SK-N-SH (cell line): ENCODE results near the gene CYB561A3. TPM values are rescaled to one million over a fixed set of nuclear protein-coding genes. Genes with fewer than 3 reads are reported as not detected.

Experiments
- CTCF ChIA-PET: fragments of 300-600, 350-600 bp; formaldehyde crosslinking; extraction: SDS; loops from one replicate; lab custom pipeline; 2021; lab: Yijun Ruan, JAX
- POLR2A ChIA-PET: fragments of 350-600 bp; sonication (Branson Sonifier 250); formaldehyde crosslinking; extraction: SDS; loops from one replicate; lab custom pipeline; 2020; ENCODE audit warnings: antibody characterized with exemption, inconsistent platforms; lab: Yijun Ruan, JAX
- DNase-seq: peaks from one replicate; pipeline ENCODE4 v3.0.0; 2012
- H2AFZ ChIP-seq: fragments of 200-600 bp; sonication (generic); 2 replicates; pipeline ENCODE4 v1.8.1; 2016; ENCODE audit warnings: antibody characterized with exemption, mild to moderate bottlenecking, low read depth
- H3F3A ChIP-seq: fragments of 200-600 bp; sonication (generic); replicated peaks from 2 replicates; pipeline ENCODE3; 2016; ENCODE audit warnings: antibody characterized with exemption, mild to moderate bottlenecking; ENCODE audit not compliant: insufficient read depth
- H3K27ac ChIP-seq, 2 experiments: fragments of 200-500 bp in 1 of 2; fragments of 200-600 bp in 1 of 2; sonication (Bioruptor generic) in 1 of 2; sonication (generic), shearing (Covaris generic) in 1 of 2; 2 replicates each; pipeline versions ENCODE4 v1.5.1 to v1.6.1; 2014 to 2016; ENCODE audit warnings: low read depth in 2 of 2, inconsistent platforms in 1 of 2, low read length in 1 of 2, mild to moderate bottlenecking in 1 of 2, mixed read lengths in 1 of 2
- H3K27me3 ChIP-seq: fragments of 200-600 bp; sonication (generic), shearing (Covaris generic); 2 replicates; pipeline ENCODE4 v1.6.1; 2016; ENCODE audit warnings: mixed run types; ENCODE audit not compliant: insufficient read depth
- H3K36me3 ChIP-seq, 2 experiments: fragments of 200-500 bp in 1 of 2; fragments of 200-600 bp in 1 of 2; sonication (Bioruptor generic) in 1 of 2; sonication (generic) in 1 of 2; replicated peaks in 1 of 2; 2 replicates each; pipeline versions ENCODE3 to v1.5.1; 2014 to 2016; ENCODE audit warnings: low read length in 1 of 2, mild to moderate bottlenecking in 1 of 2; ENCODE audit not compliant: insufficient read depth in 2 of 2, control insufficient read depth in 1 of 2
- H3K4me1 ChIP-seq, 2 experiments: fragments of 200-500 bp in 1 of 2; fragments of 200-600 bp in 1 of 2; sonication (Bioruptor generic) in 1 of 2; sonication (generic), shearing (Covaris generic) in 1 of 2; 2 replicates each; pipeline versions ENCODE4 v1.5.1 to v1.6.1; 2014 to 2016; ENCODE audit warnings: low read depth in 1 of 2, low read length in 1 of 2, mixed run types in 1 of 2; ENCODE audit not compliant: insufficient read depth in 2 of 2, control insufficient read depth in 1 of 2
- H3K4me2 ChIP-seq: fragments of 200-600 bp; sonication (generic), shearing (Covaris generic); 2 replicates; pipeline ENCODE4 v1.6.1; 2017; ENCODE audit warnings: mixed run types
- H3K4me3 ChIP-seq, 2 experiments: fragments of 200-500 bp in 1 of 2; fragments of 200-600 bp in 1 of 2; sonication (Bioruptor generic) in 1 of 2; sonication (generic), shearing (Covaris generic) in 1 of 2; 2 replicates each; pipeline versions ENCODE4 v1.5.1 to v1.8.1; 2014 to 2016; ENCODE audit warnings: low read depth in 2 of 2, inconsistent platforms in 1 of 2, low read length in 1 of 2, mild to moderate bottlenecking in 1 of 2, mixed read lengths in 1 of 2, moderate library complexity in 1 of 2
- H3K79me2 ChIP-seq: fragments of 200-600 bp; sonication (generic); 2 replicates; pipeline ENCODE4 v1.8.1; 2017; ENCODE audit warnings: mild to moderate bottlenecking; ENCODE audit not compliant: insufficient read depth
- H3K9ac ChIP-seq: fragments of 200-600 bp; sonication (generic); 2 replicates; pipeline ENCODE4 v1.6.1; 2017; ENCODE audit warnings: mixed run types
- H3K9me2 ChIP-seq: fragments of 200-600 bp; sonication (generic); 2 replicates; pipeline ENCODE4 v1.6.1; 2017; ENCODE audit warnings: mixed run types
- H3K9me3 ChIP-seq: fragments of 200-600 bp; sonication (generic); 2 replicates; pipeline ENCODE4 v1.6.1; 2017; ENCODE audit warnings: mixed run types, mild to moderate bottlenecking, moderate library complexity
- H4K20me1 ChIP-seq: fragments of 200-600 bp; sonication (generic); 2 replicates; pipeline ENCODE4 v1.6.1; 2017; ENCODE audit warnings: mild to moderate bottlenecking, mixed run types; ENCODE audit not compliant: insufficient read depth
- CHD2 ChIP-seq: fragments of 150-350 bp; IDR thresholded peaks from 2 replicates; pipeline ENCODE4 v1.6.1; 2018; ENCODE audit warnings: low read length; ENCODE audit not compliant: partially characterized antibody
- ELF1 ChIP-seq: IDR thresholded peaks from 2 replicates; pipeline ENCODE4 v1.4.0; 2012
- EP300 ChIP-seq, 2 experiments: IDR thresholded peaks; 2 replicates each; pipeline versions ENCODE4 v1.4.0 to v1.6.1; 2012; ENCODE audit warnings: borderline replicate concordance in 1 of 2, low read depth in 1 of 2, low read length in 1 of 2
- EZH2phosphoT487 ChIP-seq: fragments of 200-600 bp; sonication (generic); IDR thresholded peaks from 2 replicates; pipeline ENCODE4 v1.6.1; 2017; ENCODE audit warnings: low read depth, mixed run types, mild to moderate bottlenecking, antibody characterized with exemption, moderate library complexity, borderline replicate concordance
- FOXM1 ChIP-seq: IDR thresholded peaks from 2 replicates; pipeline ENCODE4 v1.4.0; 2012; ENCODE audit warnings: low read depth, mild to moderate bottlenecking
- GABPA ChIP-seq: IDR thresholded peaks from 2 replicates; pipeline ENCODE4 v1.4.0; 2012; ENCODE audit warnings: low read depth, mild to moderate bottlenecking
- GATA2 ChIP-seq: sonication (generic); formaldehyde crosslinking; IDR thresholded peaks from 2 replicates; pipeline ENCODE4 v1.5.0; 2020; ENCODE audit warnings: mild to moderate bottlenecking, missing genetic modification reagents
- MAX ChIP-seq: IDR thresholded peaks from 2 replicates; pipeline ENCODE4 v1.4.0; 2012; ENCODE audit warnings: low read depth
- MXI1 ChIP-seq: IDR thresholded peaks from 2 replicates; pipeline ENCODE4 v1.6.1; 2012; ENCODE audit warnings: mild to moderate bottlenecking, low read depth, low read length, improper control_type of control experiment
- POLR2AphosphoS5 ChIP-seq: IDR thresholded peaks from 2 replicates; pipeline ENCODE4 v1.6.1; 2012; ENCODE audit warnings: low read depth, low read length
- RAD21 ChIP-seq: IDR thresholded peaks from 2 replicates; pipeline ENCODE4 v1.6.1; 2012; ENCODE audit warnings: mild to moderate bottlenecking, low read length
- RFX5 ChIP-seq: IDR thresholded peaks from 2 replicates; pipeline ENCODE4 v1.6.1; 2012; ENCODE audit warnings: mild to moderate bottlenecking, improper control_type of control experiment, low read length
- RXRA ChIP-seq: IDR thresholded peaks from 2 replicates; pipeline ENCODE4 v1.4.0; 2012; ENCODE audit warnings: low read depth, mild to moderate bottlenecking, borderline replicate concordance
- SIN3A ChIP-seq: IDR thresholded peaks from 2 replicates; pipeline ENCODE4 v1.6.1; 2012; ENCODE audit warnings: low read depth, mild to moderate bottlenecking, low read length, moderate library complexity, borderline replicate concordance
- TAF1 ChIP-seq: IDR thresholded peaks from 2 replicates; pipeline ENCODE4 v1.6.1; 2012; ENCODE audit warnings: low read depth, mild to moderate bottlenecking, low read length, moderate library complexity, borderline replicate concordance
- USF1 ChIP-seq: IDR thresholded peaks from 2 replicates; pipeline ENCODE4 v1.4.0; 2012; ENCODE audit warnings: low read depth, borderline replicate concordance
- ZBTB33 ChIP-seq: IDR thresholded peaks from 2 replicates; pipeline ENCODE4 v1.4.0; 2012; ENCODE audit warnings: low read depth, borderline replicate concordance
- WGBS: methylation state at CpG from one replicate; pipeline ENCODE4 v1.1.6; 2017; ENCODE audit warnings: low lambda C conversion rate; 5-methylcytosine and 5-hydroxymethylcytosine counted together
- polyA plus RNA-seq, 3 experiments: library from polyadenylated mRNA; depleted of rRNA; stranded (reverse); fragments of >200 nt; gene quantifications; 2 replicates each; pipeline ENCODE4 v1.2.3, GENCODE V29; 2012
- TF ChIP-seq, protein P1 (sequence below): fragments of 150-350 bp; IDR thresholded peaks from 2 replicates; pipeline ENCODE4 v1.6.1; 2017; ENCODE audit warnings: antibody characterized with exemption, low read length, low read depth, borderline replicate concordance
- TF ChIP-seq, protein P2 (sequence below): IDR thresholded peaks from 2 replicates; pipeline ENCODE4; 2012
- TF ChIP-seq, protein P3 (sequence below): fragments of 200-600 bp; sonication (generic); IDR thresholded peaks from 2 replicates; pipeline ENCODE4 v1.6.1; 2017; ENCODE audit warnings: antibody characterized with exemption, mild to moderate bottlenecking, moderate library complexity

CYB561A3 gene
- polyA plus RNA-seq, 1 of the 3 experiments (the other 2 are of a cell fraction): 76.4 TPM

- TF ChIP-seq CHD2: no peak
- TF ChIP-seq, all 33 proteins: peak for 0
Measured at GRCh38 chr11:61325649-61326414, 35.9 kb downstream of the CYB561A3 start (continued).

GRCh38 chr11:61315260-61315659, 46.4 kb downstream of the CYB561A3 start:
- Histone ChIP-seq H3K79me2 (peaks cover 4% of the 10 kb centered on the region; the same call in 1 of the 2 replicates), H2AFZ (no peak overlapping the region), H3K4me3 (no peak overlapping the region), H3K9me2 (no peaks in the 10 kb centered on the region), H3K9ac (no peak overlapping the region), H3K27me3 (no peaks in the 10 kb centered on the region), H3K9me3 (no peaks in the 10 kb centered on the region), H3K4me1 (no peaks in the 10 kb centered on the region), H4K20me1 (no peaks in the 10 kb centered on the region), H3K36me3 (peaks cover 71 to 83% of the 10 kb centered on the region in 2 experiments), H3K27ac (no peak overlapping the region), H3K4me2 (no peak overlapping the region), H3F3A (no peaks in the 10 kb centered on the region)
- TF ChIP-seq GABPA (no peak), FOXM1 (no peak), MXI1 (no peak), ELF1 (no peak), EZH2phosphoT487 (no peak), TAF1 (no peak), SIN3A (no peak), GATA2 (no peak), RXRA (no peak), RAD21 (no peak), USF1 (no peak), RFX5 (no peak), EP300 (IDR thresholded peaks at IDR 0.05; ENCODE audit: borderline replicate concordance in 1 of 2, low read depth in 1 of 2, low read length in 1 of 2) (no peak), POLR2AphosphoS5 (no peak), MAX (no peak), ZBTB33 (no peak)
- TF ChIP-seq, protein P1, sequence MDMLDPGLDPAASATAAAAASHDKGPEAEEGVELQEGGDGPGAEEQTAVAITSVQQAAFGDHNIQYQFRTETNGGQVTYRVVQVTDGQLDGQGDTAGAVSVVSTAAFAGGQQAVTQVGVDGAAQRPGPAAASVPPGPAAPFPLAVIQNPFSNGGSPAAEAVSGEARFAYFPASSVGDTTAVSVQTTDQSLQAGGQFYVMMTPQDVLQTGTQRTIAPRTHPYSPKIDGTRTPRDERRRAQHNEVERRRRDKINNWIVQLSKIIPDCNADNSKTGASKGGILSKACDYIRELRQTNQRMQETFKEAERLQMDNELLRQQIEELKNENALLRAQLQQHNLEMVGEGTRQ: no peak
- TF ChIP-seq, protein P2, sequence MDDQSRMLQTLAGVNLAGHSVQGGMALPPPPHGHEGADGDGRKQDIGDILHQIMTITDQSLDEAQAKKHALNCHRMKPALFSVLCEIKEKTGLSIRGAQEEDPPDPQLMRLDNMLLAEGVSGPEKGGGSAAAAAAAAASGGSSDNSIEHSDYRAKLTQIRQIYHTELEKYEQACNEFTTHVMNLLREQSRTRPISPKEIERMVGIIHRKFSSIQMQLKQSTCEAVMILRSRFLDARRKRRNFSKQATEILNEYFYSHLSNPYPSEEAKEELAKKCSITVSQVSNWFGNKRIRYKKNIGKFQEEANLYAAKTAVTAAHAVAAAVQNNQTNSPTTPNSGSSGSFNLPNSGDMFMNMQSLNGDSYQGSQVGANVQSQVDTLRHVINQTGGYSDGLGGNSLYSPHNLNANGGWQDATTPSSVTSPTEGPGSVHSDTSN: no peak
- TF ChIP-seq, protein P3, sequence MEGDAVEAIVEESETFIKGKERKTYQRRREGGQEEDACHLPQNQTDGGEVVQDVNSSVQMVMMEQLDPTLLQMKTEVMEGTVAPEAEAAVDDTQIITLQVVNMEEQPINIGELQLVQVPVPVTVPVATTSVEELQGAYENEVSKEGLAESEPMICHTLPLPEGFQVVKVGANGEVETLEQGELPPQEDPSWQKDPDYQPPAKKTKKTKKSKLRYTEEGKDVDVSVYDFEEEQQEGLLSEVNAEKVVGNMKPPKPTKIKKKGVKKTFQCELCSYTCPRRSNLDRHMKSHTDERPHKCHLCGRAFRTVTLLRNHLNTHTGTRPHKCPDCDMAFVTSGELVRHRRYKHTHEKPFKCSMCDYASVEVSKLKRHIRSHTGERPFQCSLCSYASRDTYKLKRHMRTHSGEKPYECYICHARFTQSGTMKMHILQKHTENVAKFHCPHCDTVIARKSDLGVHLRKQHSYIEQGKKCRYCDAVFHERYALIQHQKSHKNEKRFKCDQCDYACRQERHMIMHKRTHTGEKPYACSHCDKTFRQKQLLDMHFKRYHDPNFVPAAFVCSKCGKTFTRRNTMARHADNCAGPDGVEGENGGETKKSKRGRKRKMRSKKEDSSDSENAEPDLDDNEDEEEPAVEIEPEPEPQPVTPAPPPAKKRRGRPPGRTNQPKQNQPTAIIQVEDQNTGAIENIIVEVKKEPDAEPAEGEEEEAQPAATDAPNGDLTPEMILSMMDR: no peak
- 78% methylated on average over 2 of the region's 2 CpGs for WGBS
- DNase-seq: no peak
- CTCF ChIA-PET: interaction anchor here (1.3 to 4.2 kb wide), 3 partner anchors 15 to 114 kb away, joined by 3 to 16 read pairs (median 3); partner anchors contain the start of genes CPSF7 and SDHAF2
- POLR2A ChIA-PET: no interaction called here
